C4-2B (cell line): ENCODE results near the gene ABCB11.

Experiments
- ZFX ChIP-seq: fragments of 450-650 bp; IDR thresholded peaks from 2 replicates; pipeline ENCODE4 v1.6.1; 2017
- TF ChIP-seq, protein P1 (sequence below): fragments of 450-650 bp; conservative IDR thresholded peaks from 2 replicates; pipeline ENCODE4 v1.5.1; 2017; ENCODE audit warnings: mild to moderate bottlenecking

DNA sequence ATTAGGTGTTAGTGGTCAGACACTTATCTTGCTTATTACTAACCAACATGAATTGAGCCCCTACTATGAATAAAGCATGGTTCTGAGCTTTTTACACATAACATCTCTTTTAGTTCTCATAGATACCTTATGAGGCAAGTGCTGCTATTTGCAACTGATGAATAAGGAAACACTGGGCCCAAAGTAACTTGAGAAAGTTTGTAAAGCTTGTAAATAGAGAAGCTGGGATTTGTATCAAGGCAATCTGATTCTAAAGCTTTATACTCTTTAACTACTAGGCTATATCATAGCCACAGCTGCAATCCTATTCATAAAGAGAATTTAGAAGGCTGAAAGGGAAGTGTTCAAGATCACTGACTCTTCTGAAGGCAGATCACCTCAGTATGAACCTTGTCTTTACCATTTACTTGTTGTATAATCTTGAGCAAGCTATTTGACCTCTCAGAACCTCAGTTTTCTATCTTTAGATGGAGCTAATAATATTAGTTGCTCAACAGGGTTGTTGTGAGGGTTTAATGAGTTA lies 60.4 kb downstream of the ABCB11 start:
- TF ChIP-seq, protein P1, sequence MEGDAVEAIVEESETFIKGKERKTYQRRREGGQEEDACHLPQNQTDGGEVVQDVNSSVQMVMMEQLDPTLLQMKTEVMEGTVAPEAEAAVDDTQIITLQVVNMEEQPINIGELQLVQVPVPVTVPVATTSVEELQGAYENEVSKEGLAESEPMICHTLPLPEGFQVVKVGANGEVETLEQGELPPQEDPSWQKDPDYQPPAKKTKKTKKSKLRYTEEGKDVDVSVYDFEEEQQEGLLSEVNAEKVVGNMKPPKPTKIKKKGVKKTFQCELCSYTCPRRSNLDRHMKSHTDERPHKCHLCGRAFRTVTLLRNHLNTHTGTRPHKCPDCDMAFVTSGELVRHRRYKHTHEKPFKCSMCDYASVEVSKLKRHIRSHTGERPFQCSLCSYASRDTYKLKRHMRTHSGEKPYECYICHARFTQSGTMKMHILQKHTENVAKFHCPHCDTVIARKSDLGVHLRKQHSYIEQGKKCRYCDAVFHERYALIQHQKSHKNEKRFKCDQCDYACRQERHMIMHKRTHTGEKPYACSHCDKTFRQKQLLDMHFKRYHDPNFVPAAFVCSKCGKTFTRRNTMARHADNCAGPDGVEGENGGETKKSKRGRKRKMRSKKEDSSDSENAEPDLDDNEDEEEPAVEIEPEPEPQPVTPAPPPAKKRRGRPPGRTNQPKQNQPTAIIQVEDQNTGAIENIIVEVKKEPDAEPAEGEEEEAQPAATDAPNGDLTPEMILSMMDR, result no peak
- no peak for TF ChIP-seq ZFX
